Inflammatory macrophage (primary cell): ENCODE measurements around the gene ARF1.

Experiments used
- DNase-seq, 2 donors: peaks; one replicate each; pipeline ENCODE4 v3.0.0-alpha.2; 2020 to 2022

The ARF1 gene

DNA sequence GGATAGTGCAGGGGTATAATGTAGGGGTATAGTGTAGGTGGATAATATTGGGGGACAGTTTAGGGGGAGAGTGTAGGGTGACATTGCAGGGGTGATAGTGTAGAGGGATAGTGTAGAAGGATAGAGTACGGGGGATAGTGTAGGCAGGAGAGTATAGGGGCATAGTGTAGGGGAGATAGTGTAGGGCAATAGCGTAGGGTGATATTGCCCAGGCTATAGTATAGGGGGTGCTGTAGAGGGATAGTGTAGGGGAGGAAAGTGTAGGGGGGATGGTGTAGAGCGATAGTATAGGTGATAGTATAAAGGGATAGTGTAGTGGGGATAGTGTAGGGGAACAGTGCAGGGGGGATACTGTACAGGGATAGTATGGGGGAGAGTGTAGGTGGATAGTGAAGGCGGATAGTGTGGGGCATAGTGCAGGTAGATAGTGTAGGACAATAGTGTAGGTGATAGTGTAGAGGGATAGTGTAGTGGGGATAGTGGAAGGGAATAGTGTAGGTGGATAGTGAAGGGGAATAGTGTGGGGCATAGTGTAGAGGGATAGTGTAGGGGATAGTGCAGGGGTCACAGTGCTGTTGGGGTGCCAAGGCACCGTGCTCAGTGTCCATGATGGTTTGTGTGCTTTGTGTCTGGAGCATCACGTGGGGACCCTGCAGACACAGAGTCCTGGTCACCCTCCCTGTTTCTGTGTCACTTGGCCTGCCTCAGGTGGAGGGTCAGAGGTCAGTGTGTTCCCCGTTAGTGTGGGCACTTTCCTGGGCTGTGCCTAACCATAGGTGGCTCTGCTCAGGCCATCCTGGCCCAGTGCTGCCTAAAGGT is 10.5 kb upstream of the ARF1 start:
- no peak for DNase-seq

GRCh38 chr1:228072658-228073043 is 9.9 kb upstream of the ARF1 start:
- DNase-seq: no peak

DNA sequence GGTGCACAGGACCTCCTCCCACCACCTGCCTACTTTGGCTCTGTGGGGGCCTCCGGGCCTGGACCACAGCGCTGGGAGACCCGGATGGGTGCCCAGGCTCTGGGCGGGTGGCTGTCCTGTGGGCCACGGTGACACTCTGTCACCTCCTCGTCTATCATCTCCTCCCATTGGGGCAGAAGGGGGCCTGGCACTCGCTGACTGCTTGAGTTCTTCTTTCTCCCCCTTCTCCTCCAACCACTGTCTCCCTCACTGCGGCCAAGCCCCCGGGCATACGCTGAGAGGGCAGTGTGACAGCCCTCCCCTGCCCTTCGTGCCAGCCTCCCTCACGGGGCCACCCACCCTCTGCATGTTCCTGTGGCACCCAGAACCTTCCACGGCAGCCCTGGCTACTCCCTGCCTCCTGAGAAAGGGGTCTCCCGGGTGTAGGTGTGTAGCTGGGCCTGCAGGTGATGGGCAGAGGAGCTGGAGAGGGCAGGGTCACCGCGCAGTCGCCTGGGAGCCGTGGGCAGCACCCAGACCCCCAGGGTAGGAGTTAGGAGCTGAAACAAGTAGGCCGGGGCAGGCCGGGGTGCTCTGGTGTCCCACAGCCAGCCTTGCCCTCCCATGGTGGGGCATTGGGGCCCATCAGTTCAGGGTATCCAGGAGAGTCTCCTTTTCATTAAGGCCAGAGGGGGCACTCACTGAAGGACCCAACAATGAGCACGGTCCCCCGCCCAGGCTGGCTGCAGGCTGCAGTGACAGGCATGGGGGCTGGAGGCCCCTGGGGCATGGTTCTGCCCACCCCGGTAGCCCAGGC is 9.2 kb upstream of the ARF1 start:
- no peak for DNase-seq

DNA sequence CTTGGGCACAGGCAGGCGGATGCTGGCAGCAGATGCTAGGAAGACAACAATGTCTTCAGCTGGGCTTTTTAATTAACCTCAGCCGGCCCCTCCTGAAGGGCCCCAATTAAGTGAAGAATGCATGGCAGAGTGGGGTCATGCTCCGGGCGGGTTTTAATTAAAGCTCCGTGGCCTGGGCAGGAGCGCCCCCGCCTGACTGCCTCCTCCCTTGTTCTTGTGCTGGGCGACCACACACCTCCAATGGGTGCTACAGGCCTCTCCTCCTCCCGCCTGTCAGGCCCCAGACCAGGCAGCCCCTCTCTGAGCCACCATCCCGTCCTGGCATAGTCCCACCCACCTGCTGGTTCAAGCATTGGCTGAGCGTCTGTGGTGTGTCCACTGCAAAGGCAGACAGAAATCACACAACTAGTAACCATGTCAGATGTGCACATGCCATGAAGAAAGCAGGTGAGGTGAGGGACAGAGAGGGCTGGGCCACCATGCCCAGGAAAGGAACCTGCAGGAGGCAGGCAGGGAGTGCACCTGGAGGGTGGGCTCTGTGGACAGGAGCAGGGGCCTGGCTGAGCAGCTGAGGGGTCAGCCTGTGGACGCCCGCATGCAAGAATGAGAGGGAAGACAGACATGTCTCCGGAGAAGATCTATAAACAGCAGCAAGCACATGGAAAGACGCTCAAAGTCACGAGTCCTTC is 8.5 kb upstream of the ARF1 start:
- no peak for DNase-seq

GRCh38 chr1:228074954-228075730 is 7.4 kb upstream of the ARF1 start:
- no peak for DNase-seq

GRCh38 chr1:228075801-228076271 is 6.7 kb upstream of the ARF1 start:
- DNase-seq: no peak

GRCh38 chr1:228076796-228077430 is 5.6 kb upstream of the ARF1 start:
- no peak for DNase-seq

DNA sequence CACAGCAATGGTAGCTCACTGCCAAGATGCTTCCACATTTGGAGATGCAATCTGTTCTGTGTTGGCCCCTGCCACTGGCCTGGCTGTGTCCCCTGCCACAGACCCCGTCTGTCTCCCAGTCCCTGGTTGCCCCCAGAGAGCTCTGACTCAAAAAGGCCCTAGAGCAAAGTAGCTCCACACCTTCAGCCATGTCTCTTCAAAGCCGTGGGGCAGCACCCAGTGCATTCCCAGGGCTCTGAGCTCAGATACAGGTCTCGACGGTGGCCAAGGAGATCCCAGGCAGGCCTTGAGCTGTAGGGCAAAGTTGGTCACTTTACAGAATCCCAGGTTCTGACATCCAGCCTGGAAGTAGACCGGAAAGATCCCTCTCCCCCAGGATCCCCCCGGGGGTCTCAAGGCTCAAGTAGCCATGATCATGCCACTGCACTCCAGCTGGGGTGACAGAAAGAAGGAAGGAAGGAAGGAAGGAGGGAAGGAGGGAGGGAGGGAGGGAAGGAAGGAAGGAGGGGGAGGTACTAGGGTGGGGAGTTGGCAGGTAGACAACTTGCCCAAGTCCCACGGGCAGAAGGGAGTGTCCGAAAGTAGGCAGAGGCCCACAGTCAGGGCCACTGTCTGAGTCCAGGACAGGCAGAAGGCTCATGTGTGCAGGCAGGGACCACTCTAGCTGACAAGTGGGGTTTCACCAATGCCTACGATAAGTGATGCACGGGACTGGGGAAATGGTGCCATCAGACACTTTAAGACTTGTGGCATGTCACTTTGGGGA is 4.8 kb upstream of the ARF1 start:
- no peak for DNase-seq

GRCh38 chr1:228079013-228079412 is 3.5 kb upstream of the ARF1 start:
- DNase-seq: no peak

GRCh38 chr1:228079601-228080263 is 2.8 kb upstream of the ARF1 start:
- DNase-seq: no peak

- no peak for DNase-seq
These were observed 1.4 kb upstream of the ARF1 start for GRCh38 chr1:228081144-228081543.

DNA sequence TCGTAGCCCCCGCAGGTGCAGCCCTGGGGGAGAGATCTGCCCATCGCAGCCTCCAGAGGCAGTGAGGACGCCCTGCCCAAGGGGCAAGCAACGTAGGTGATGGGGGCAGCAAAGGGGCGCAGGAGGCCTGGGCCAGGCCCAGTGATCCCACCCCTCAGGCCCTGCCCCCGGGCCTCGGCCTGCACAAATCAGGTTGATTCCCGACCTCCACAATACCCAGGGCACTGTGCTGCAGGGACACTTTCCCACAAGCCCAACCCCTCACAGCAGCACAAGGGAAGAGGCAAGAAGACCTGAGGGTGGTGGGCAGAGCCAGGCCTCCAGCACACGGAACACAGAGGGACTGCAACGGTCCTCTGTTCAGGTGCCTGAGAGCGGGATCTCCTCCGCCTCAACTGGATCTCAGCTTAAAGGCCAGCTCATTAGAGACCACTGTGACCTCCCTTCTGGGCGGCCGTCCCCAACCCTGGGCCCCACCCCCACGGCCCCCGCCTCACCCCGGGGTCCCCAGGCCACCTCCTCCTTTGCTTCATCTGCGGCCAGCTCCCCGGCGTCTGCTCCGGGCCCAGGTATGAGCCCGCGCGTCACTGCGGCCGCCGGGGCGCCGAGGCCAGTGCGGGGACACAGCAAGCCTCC is 812 bp upstream of the ARF1 start:
- no peak for DNase-seq

GRCh38 chr1:228082918-228083870 is 686 bp downstream of the ARF1 start:
- DNase-seq: peak; percentile 48 to 63

GRCh38 chr1:228083871-228084278 is 1.4 kb downstream of the ARF1 start:
- DNase-seq: peak; percentile 87 to 91

DNA sequence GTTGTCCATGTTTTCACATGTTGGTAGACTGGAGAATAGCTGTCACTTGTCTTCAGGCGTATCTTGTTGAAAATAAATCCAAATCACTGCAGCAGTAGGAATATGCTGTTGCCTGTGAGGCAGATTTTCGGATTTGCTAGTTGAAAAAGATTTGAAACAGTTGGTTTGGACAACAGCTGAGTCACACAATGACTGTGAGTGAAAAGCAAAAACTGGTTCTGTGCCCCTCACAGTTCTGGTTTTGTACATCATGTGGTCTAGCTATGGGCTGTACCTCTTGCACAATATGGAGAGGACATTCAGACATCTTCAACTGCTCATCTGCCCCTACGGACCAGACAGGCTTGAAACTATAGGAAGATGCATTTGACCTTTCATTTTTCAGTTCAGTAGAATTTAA is 1.8 kb downstream of the ARF1 start:
- peak; percentile 77 to 81 for DNase-seq

DNA sequence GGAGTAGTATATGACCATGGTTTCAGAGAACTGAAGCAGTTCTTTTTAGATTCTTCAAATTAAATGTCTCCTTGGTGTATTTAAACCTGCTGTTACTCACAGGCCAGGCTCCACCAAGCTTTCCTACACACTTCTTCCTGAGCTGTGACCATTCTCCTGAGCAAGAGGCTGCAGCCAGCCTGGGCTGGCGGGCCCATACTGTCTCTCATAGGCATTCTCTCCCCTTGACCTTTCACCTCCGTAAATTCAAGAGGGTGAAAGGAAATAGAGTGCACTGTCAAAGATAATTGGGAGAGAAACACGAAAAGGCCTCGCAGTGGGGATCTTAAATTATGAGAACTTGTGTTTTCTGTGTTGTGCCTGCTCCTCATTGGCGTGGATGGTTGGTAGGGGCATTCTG is 2.3 kb downstream of the ARF1 start:
- no peak for DNase-seq

DNA sequence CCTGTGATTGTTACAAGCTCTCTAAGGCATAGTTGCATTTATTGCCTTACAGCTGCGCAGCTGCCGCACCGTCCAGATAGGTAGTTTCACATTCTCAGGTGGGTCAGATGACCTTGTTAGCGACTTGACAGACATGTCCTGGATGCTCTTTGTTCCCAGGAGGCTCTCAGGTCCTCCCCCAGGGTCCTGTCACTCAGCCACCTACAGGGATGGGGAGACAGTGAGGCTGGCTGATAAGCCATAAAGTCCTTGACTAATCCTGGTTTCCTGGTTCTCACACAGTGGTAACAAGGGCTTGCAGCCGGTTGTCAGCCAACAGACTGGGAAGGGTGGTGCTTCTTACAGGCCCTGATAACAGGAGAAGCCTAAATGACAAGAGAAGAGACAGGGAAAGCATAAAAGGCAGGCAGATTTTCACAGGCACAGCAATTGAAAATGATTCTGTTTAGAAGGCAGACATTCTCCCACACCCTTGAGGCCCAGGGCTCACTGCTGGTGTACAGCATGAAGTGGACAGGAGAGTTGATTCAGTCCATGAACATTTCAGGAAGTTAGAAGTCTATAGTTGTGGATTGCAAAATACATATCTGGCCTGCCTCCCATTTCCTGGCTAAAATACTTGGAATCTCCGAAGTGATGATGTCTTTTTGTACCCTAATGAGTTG is 2.9 kb downstream of the ARF1 start:
- peak; percentile 47 to 55 for DNase-seq

DNA sequence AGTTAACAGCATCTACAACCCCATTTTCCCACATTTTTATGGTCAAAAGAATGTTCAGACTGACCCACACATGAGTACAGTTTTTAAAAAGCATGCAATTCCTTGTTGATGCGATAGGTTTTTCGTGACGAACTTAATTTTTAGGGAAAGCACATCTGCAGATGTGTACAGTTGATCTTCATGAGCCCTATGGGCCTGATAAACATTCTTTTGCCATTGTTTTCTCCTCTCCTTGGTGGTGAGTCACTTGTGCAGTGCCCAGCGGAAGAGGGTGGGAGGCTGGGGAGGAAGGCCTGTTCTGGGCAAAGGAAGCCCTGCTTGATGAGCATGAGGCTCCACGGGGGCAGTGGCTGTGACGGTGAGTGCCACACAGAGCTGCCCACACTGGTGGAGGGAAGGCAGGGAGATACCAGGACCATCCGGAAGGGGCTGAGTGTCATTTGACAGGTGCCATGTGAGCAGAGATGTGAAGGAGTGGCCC is 5.3 kb downstream of the ARF1 start:
- DNase-seq: peak; percentile 74 to 91
